HG02981 (cell line): ENCODE data around the gene SEMA3A.

ENCODE experiments used
- ATAC-seq: cut with Tn5 transposase; IDR thresholded peaks from one replicate; pipeline ENCODE4 v1.9.1; 2021; ENCODE audit warnings: mild to moderate bottlenecking, moderate library complexity; ENCODE audit not compliant: unreplicated experiment

Gene SEMA3A

DNA sequence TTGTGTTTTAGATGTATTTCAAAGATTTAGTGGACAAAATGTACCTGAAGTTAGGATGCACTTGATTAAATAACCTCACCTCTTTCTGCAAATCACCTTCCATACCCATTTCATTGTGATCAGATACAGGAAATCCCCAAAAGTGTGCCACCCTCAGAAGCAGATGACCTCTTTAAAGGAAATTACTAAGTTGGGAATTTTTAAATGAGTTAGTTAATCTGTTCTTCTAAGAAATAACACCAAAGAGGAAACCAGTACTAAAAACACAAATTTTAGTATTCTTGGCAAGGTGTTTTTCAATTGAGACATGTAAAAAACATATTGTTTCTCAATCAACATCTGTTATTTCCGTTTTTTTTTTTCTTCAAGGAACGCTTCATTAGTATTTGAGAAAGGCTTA lies 4.6 kb upstream of the SEMA3A start:
- ATAC-seq, result no peak

DNA sequence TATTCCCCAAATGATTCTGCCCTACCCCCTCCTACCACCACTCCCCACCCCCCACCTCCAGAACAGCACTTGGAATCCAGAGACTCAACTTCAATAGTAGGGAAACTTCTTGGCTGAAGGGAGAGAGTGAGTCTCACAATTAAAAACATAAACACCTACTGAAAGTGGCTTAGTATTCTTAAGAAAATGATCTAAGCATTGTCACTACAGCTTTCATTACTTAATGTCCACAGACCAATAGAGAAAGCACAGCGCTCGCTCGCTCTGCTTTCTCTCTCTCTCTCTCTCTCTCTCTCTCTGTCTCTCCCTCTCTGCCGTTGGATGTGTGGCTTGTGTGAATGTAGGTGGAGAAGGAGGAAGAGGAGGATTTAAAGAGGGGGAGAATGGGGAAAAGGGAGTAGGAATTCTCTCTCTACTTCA lies 1.5 kb upstream of the SEMA3A start:
- no peak for ATAC-seq

DNA sequence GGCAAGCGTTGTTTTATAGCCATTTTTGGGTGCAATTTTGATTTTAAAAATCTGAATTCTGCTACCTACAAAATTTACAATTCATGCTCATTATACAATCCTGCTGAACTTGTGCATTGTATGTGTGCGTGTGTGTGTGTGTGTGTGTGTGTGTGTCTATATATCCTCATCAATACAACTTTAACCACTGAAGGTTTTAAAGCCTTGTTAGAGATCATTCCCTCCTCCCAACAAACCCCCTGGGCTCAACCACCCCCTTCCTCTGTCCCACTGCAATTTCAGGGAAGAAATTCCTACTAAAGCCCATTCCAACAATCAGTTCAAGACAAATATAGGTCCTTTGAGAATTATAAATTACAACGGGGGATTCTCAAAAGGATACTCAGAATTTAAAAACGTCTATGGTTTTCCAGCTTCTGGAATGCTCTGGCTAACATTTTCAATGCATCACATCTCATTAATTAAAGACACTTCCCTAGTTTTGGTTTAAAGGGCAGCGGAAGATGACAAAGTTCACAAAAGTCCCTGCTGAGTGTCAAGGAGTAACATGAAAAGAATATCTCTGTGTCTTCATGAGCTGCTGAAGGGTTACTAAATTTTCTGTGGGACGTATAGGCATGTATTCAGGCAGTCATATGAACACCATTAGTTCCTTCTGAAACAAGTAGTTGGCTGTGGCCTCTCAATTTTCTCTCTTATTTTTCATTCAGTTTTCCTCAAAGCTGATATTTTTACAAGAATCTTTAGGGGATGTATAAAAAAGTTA lies 889 bp upstream of the SEMA3A start:
- ATAC-seq, result no peak

DNA sequence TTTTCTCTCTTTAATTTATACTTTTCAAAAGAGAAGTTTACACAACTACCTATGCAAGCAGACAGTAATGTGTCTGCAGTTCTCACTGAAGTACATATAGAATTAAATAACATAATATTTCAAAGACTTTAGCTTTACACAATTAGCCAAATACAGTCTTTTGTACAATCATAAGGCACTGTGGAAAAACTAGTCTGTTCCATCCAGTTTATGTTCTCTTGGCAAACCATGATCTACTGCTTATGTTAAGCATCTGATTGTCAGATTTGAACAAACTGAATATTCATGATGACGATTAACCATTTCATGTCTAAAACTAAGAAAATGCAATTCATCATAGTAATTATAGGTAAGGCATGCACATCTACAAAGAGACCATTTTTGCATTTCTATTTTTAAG lies 842 bp downstream of the SEMA3A start:
- no peak for ATAC-seq

DNA sequence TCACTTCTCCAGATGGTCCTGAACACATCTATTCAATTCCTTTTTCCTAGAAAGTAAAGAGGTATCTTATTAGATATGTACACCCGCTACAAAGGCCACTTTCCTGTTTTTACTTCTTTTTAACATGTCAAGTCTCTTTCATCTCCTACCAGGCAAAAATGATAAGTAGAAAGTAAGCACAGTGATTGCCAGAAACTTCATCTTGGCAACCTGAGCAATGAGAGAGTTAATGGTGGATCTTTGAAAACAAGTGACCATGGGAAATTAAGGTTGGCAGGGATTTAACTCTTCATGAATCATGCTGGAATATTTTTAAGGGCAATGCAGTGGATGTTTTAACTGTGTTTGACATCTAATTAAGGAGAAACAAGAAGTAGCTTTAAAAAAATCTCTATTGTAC lies 2.7 kb downstream of the SEMA3A start:
- ATAC-seq, result no peak

DNA sequence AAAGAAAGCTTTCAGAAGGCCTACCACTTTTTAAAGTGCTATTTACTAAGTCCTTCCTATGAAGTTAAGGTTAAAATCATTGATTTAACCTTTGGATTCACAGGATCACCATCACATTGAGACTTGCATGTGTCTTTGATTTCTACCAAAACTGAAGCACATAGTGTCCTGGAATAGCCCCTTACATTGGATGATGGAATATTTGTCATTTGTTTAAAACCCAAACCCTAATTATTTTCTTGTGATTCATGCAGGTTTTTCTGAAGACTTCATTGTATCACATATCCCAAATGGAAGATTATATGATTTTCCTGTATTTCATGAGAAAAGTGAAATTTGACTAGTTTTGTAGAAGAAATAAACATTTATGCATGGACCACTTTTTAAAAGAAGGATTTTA lies 3.3 kb downstream of the SEMA3A start:
- ATAC-seq, result no peak

DNA sequence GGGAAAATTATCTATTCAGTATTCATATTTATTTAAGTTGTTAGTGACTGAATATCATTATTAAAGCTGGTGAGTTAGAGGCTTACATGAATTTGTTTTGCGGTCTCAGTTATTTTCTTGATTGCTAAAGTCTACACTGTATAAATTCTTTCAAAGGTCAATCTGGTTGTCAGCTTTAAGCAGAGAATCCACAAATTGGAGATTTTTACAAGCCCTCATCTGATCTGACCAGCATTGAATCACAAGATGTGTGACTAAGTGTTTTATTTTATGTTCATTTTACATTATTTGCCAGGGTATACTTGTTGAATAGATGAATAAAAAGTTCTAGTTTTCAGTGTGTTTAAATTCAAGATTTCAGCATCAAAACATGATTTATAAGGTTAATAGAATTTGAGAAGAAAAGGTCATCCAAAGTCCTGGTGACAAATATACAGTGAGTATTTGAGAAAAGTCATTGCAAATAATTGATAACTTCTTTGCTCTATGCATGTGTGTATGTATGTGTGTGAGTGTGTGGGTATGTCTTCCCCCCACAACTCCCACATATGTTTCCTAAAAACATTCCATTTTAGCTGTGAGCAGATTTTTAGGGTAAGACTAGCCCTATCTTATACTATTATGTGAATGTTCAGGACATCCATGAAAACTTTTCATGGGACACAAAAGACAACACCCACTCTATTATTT lies 4.4 kb downstream of the SEMA3A start:
- ATAC-seq, result no peak

DNA sequence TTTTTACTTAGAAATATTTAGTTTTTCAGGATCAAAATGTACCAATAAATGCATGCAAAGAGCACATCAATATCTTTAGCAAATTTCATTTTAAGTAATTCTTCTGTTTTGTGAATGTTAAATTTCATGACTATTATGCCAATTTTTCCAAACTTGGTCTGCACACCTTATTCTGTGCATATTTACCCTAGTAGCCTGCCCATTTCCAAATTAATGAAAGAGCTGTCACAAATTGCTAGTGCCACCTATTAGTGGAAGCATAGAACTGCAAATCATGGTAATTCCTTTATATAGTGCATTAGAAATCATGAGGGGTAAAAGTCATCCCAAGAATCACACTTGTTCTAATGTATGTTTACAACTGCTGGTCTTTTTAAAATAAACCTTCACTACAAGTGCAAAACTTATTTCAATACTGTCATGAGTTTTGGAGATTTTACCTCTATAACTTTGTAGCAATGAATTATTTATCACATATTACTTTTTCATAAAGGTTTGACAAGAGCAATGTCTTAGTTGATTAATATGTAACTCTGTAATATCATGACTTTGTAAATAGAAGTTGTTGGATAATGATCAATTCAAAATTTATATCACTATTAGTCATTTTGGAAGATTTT lies 5.7 kb downstream of the SEMA3A start:
- no peak for ATAC-seq

DNA sequence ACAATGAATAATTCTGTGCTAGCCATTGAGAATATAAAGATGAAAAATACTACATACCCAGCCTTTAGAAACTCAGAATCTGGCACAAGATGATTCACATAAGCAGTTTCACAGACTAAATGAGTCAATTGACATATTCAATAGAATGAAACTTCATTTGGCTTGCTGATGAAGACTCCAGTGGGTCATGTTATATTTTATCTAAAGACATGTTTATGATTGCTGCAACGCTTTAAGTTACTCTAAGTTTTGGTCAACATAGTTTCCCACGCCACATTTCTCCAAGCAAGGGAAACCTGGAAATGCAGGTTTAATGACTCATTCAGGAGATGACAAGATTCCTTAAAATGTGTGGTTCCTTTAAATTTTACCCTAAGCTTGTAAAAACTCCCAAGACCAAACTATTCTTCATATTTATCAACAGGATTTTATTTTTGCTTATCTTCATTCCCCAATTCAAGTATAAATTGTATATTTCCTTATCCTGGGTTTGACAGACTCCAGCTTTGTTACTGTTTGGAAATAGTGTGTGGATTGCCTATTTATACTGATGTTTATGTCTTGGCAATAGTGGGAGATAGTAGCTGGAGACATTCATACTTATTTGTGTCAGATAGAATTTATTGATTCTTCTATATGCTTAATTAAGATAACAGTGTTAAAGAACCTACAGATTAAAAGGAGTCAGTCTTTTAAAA lies 6.6 kb downstream of the SEMA3A start:
- ATAC-seq, result no peak

DNA sequence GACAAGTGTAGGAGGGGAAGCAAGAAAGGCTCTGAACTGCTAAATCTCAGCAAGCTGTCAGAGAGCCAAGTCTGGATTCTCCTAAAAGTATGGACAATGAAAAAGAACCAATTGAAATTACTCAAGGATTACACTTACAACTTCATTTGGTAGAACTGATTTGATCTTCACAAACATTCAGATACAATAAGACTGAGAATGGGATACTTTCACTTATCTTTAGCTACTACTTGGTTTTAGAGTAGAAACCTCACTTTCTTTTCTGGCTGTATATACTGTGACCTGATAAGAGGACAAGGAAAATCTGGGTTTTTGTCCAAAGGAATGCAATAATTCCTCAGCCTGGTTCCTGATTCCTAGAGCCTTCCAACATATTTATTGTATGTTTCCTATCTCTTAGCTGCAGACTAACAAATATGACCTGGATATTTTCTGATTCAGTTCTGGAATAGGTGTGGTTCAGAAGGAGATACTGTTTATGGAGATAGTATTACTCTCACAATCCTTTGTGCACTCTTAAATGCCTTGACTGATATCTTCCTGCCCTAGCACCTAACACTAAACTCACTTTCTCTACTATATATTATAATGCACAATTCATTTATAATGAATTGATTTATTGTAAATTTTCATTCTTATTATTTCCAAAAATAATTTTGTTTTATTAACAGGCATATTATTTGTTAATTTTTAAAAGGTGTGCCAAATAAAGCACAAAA lies 7.3 kb downstream of the SEMA3A start:
- no peak for ATAC-seq

DNA sequence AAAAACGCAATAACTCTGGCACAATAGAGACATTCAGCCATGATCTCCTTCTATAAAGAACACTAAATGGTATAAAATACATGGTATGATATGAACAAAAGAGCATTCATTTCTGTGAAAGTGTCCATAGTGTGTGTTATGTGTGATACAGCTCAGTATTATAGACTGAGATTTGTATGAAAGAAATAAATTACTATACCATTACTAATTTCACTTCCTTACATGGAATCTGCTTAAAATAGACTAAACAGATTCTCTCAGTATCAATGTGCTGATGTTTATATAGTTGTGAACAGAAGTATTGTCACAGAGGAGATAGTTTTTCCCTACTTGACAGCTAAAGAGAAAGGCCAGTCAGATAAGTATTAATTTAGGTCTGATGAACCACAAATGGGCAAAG lies 10.8 kb downstream of the SEMA3A start:
- no peak for ATAC-seq

DNA sequence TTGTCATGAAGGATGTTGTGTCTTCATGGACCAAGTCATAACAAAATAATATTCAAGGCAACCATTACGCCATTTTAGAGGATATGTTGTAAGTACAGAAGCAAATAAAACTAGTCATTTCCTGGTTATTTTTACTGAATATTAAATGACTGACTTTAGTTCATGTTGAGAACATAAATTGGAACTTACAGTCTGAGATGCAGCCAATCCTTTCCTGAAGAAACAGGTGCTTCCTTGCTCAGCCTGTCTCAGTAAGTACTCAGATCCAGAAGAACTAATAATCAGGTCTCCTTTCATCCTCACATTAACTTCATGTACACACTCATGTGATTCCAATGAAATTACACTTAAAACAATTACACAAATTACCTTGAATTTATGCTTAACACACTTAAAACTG lies 12.3 kb downstream of the SEMA3A start:
- ATAC-seq, result no peak

DNA sequence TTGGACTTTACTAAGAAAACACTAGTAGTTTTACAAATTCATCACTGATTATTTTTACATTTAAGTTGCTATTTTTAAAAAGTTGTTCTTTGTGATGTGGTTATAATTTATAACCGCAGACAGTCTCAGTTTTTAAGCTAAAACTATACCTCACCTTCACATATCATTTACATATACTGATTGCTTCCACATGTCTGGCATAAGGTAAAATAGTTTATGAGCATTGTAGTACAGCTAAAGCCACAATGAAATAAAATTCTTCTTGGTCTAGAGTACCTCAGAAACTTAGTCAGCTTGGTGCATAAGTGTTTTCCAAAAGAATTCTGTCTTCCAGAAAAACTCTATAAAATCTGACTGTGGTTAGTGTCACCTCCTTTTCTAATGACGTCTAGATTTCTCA lies 13.0 kb downstream of the SEMA3A start:
- no peak for ATAC-seq

DNA sequence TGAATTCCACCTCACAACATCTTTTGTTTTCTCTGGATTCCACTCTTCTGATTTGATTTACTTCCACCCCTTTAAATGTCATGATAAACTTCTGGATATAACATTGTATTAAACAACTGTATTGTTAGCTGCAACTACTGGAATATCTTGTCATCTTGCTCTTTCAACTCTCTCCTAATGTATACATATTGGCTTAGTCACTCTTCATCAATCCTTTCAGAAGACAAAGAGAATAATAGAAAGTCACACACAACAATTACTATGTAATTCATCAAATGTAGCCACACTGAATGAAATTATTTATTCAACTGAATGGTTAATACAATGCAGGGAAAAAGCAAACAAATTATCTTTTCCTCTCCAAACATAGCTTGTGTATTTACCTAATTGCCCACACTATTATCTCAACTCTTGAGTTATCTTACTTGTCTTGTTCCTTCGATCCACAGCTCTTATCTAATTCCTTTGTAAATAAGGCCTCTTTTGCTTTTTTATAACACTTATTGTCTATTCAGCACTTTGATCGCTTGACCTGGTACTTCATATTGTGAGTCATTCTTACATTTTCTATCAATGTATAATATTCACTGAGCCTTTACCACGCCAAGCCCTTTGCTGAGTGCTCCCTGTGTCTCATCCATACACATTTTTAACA lies 16.7 kb downstream of the SEMA3A start:
- ATAC-seq, result no peak

DNA sequence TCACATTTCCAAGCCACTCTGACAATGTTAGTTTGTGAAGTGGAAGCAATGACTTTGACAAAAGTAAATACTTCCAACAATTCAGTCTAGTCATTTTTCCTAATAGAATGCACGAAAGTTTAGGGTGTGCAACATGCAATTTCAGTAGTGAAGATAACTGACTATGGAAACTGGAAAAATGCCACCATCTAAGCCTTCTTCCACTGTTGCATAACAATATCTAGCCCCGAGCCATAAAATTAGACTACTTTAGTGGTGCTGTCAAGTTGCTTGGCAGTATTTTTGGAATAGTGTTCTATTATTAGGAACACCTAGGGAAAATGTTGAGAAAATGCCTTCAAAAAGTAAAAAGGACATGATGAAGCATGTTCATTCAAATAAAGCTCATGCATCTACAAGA lies 17.9 kb downstream of the SEMA3A start:
- ATAC-seq, result no peak

DNA sequence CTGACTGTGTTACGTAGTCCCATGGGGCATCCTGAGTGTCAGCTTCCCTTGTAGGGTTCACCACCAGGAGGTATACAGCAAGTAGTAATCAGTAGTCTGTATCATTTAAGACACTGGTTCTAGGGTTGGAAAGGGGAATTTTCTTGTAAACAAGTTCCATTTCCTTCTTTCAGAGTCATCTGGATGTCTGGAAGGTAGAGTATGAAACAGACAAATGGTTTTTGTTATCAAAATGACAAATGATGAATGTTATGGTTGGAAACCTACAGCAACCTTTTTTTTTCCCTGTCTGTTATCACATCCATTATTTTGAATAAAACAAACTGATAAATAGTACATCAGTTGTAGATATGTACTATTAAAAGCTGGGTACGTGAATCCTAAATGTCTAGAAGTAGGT lies 19.1 kb downstream of the SEMA3A start:
- no peak for ATAC-seq

DNA sequence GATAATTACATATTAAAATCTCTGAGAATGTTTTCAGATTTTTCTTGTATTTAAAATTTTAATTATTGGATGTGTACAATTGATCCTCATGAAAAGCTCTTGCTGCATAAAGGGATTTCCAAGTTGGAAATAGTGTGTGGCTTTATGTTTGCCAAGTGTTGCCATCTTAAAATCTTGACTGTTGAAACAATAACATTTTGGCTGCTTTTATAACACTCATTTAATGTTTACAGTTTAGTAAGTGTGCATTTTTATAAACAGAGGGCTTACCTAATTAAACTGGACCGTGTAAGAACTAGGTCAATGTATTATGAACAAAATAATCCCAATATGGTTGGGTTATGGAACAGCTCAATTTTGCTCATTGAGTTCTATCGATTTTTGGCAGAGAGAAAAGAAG lies 23.9 kb downstream of the SEMA3A start:
- ATAC-seq, result no peak

DNA sequence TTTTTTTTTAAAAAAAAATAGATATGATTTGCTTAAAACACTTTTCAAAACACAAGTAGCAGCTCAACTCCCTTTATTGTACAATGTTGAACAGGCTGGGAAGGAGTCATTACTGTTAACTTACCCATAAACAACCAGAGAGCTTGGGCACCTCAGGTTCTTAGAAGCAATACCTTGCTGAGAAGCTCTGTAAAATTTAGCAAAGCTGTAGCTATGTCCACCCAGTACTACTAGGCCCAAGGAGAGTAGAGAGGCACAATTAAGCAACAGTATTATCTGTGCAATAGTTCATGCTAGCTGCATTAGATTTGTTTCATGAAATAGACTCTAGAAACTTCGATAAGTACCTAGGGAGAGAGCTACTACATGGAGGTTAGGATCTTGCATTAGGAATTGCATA lies 32.0 kb downstream of the SEMA3A start:
- no peak for ATAC-seq

DNA sequence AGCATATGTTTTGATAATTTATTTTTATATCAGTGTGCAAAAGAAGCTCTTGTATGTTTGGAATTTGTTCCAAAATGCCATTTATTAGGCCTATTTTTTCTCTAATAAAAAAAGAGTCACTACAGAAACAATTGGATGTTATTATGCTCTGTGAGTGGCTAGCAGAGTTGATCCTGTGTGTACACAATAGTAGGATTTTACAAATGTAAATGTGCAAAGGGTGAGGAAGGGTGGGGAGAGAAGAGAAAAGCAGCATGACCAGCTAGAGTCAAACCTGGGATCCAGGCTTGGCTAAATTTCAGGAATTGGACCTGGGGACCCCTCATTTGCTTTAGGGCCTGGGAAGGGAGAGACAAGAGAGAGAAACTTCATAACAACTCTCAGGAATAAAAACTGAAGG lies 32.5 kb downstream of the SEMA3A start:
- ATAC-seq, result no peak

DNA sequence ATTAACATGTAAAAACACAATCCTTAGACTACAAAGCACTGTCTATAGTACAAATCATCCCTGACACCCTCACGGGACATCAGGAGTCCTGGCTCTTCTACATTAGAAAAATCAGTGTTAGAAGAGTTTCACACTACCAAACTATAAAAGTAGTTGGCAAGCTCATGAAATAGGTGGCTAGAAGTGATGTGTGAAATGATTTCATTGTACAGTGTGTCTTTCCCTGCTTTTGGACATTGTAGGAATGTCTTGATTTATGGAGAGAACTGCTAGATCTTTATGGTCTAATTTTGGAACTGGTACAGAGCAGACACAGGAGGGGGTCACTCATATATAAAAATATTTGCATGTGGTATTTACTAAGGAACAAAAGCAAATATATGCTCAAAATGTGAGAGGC lies 33.2 kb downstream of the SEMA3A start:
- no peak for ATAC-seq

DNA sequence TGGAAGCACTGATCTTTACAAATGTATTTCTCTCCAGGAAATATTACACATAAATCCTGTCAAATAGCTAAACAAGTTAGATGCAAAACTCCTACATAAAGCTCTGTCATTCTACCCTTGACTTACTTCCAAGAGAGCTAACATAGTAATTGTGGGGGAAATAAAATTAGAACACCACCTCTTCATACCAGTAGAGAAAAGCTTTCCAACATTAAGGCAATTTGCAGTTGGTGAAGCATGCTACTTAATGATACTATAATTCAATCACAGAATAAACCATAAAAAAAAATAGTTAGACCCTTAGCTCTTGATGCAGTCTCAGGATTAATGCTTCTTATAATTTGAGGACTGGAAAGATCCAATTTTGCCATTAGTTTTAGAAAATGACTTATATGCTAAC lies 35.2 kb downstream of the SEMA3A start:
- ATAC-seq, result no peak
